ENCODE results near the gene TASP1.

DNA sequence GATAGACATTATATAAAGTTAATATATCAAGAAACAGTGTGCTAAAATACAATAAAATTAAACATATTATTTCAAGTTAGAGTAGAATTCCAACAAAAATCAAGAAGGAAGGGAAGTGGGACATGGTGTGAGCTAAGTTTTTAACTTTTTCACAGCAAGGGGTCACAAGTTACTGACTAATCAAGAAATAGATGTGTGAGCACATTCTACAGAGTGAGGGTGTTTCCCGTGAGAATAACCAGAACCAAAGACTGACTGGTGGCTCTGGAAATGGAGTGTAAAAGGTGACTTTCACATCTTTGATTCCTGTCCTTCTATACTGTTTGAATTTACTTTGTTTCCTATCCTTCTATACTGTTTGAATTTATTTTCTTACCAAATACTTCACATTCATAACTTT, 206.6 kb downstream of the TASP1 start:
- TF ChIP-seq YY1 (IDR thresholded peaks at IDR 0.05; ENCODE audit: insufficient read depth, insufficient read length) (no peak), SUZ12 (IDR thresholded peaks at IDR 0.05; ENCODE audit: extremely low read depth, insufficient read depth, insufficient read length) (no peak)

Data from NT2/D1 (cell line).